Stimulated activated naive CD4-positive, alpha-beta T cell treated with Interleukin-2 at 50 U/mL for 16 hours (primary cell): ENCODE data around the gene WFIKKN2.
"Not testable (repeated sequence)": the region's sequence is repeated elsewhere in the genome, so short reads cannot be mapped to it uniquely, and the experiment has no call there.

Experiments
- DNase-seq: peaks from one replicate; lab custom pipeline; 2025; lab: John Stamatoyannopoulos, UW

Gene WFIKKN2, protein sequence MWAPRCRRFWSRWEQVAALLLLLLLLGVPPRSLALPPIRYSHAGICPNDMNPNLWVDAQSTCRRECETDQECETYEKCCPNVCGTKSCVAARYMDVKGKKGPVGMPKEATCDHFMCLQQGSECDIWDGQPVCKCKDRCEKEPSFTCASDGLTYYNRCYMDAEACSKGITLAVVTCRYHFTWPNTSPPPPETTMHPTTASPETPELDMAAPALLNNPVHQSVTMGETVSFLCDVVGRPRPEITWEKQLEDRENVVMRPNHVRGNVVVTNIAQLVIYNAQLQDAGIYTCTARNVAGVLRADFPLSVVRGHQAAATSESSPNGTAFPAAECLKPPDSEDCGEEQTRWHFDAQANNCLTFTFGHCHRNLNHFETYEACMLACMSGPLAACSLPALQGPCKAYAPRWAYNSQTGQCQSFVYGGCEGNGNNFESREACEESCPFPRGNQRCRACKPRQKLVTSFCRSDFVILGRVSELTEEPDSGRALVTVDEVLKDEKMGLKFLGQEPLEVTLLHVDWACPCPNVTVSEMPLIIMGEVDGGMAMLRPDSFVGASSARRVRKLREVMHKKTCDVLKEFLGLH

DNA sequence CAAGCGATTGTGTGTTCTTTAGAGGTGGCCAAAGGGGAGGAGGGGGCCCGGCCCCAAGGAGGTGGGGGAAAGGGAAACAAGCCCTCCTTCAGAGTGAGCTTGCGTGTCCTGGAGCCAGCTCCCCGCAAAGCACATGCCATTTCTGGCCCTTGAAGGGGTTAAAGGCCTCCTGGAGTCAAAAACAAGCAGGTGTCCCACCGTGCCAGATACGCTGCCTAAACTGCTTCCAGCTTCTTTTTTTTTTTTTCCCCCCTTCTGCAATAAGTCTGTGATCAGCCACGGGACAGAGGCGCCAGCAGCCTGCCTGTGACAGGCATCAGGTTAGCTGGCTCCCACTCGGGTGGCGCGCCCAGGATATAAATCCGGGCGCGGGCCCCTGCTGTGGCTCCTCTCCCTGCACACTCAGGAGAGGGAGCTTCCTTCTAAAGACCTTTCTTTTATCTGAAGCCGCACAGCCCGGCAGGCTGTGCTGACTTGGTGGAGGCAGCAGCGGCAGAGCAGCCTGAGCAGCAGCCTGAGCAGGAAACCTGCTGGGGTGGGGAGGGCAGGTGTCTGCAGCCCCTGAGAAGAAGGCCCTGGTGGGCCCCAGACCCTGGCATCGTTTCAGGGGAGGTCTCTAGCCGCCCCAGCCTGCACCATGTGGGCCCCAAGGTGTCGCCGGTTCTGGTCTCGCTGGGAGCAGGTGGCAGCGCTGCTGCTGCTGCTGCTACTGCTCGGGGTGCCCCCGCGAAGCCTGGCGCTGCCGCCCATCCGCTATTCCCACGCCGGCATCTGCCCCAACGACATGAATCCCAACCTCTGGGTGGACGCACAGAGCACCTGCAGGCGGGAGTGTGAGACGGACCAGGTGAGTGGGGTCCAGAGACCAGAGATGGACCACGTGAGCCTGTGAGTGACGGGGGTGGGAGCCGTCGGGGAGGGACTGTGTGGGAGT is at the start of gene WFIKKN2:
Gene WFIKKN2, plus strand, starts transcription at position 286 of the 934 bp plus-strand sequence. Its CDS starts 352 bp downstream, at position 638.
- DNase-seq = no peak

DNA sequence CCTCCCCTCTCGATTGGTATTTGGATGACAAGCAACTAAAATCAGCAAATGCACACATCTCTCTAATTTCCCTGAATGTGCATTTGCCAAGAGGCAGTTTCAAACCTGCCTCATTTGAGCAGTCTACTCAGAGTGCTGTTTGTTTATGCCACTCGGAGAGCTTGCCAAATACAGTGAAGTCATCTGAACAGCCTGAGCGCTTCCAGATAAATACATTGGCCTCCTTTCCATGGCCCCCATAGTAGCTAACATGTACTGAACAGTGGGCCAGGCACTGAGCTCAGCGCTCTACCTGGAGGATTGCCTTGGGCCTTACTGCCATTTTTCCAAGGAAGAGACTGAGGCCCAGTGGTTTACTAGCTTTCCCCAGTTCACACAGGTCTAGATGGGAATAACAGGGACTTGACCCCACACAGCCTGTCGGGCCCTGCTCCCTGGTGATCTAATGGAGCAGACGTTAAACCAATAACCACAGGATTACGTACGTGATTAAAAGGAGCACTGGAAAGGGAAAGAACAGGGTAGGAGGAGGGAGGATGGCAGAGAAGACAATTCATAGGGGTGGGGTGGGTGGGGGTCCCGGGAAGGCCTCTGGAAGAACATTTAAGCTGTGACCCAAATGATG is 49.3 kb upstream of the WFIKKN2 start:
- DNase-seq = no peak

DNA sequence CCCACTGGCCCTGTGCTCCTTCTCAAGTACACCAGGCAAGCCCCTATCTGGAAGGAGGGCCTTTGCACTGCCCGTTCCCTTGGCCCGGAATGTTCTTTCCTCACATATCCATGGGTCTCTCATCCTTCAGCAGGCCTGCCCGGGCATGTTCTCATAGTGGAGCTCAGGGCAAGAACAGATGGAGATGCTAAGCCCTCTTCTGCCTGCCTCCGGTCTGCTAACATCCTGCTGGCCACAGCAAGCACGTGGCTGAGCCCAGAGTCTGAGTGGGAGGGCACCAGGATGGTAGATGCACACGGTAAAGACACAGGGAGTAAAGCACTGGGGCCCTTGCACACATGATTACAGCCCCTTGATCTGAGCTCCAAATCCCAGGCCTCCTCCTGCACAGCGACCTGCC is 48.3 kb upstream of the WFIKKN2 start:
- DNase-seq = no peak

DNA sequence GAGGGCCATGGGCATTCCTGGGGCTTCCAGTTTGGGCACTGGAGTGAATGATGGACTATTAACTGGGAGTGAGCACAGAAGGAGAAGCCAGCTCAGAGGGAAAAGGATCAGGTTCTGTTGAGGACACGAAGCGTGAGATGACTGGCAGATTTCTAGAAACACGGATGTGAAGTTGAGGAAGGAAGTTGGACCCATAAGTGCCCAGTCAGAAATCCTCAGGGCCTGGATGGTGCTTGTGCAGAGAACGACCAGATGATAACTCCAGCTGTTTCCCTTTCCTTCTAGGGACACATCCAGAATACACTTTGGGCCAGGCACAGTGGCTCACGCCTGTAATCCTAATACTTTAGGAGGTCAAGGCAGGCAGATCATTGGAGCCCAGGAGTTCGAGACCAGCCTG is 44.8 kb upstream of the WFIKKN2 start:
- DNase-seq = no peak

DNA sequence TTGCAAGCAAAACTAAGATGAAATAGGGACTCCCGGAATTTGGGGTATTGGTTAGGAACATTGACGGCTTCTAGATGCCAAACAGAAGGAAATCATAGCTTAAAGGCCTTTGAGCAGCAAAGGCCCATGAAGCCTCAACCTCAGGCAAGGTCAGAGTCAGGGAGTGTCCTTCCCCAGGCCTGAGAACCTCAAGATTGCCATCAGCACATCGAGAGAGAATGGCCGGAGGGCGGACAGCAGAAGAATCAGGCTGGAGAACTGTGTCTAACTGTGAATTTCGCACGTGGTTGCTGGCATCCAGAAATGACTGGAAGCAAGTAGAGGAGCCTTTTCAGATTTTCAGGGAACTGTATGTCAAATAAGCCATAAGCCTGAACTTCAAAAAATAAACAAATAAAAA is 43.3 kb upstream of the WFIKKN2 start:
- DNase-seq = no peak

DNA sequence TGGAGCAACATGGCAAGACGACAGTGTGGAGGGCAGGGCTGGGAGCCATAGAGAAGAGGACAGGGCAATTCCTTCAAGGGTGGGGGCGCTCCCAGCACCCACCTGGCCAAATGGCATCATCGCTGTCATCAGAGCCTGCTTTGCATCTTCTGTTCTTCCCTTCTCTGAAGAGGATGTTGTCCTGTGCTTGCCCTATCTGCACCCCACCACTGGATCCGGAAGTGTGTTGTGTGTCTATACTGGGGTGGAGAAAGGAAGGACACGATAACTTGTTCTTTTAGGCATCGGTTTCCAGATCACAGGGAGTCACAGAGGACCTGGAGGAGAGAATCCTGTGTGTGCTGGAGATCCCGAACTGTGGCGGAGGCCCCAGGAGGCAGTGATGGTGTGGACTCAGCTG is 42.4 kb upstream of the WFIKKN2 start:
- no peak for DNase-seq

DNA sequence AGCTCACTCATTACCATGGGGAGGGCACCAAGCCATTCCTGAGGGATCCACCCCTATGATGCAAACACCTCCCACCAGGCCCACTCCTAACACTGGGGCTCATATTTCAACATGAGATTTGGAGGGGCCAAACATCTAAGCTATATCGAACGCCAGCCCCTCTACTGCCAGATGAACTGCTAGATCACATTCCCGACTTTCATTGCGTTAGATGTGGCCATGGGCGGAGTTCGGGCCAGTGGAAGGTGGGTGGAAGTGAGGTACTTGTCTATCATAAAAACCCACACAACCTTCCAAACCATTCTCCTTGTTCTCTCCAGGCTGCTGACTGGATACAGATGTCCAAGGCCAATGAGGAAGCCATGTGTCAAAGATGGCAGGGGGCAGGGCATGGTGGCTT is 41.0 kb upstream of the WFIKKN2 start:
- no peak for DNase-seq

DNA sequence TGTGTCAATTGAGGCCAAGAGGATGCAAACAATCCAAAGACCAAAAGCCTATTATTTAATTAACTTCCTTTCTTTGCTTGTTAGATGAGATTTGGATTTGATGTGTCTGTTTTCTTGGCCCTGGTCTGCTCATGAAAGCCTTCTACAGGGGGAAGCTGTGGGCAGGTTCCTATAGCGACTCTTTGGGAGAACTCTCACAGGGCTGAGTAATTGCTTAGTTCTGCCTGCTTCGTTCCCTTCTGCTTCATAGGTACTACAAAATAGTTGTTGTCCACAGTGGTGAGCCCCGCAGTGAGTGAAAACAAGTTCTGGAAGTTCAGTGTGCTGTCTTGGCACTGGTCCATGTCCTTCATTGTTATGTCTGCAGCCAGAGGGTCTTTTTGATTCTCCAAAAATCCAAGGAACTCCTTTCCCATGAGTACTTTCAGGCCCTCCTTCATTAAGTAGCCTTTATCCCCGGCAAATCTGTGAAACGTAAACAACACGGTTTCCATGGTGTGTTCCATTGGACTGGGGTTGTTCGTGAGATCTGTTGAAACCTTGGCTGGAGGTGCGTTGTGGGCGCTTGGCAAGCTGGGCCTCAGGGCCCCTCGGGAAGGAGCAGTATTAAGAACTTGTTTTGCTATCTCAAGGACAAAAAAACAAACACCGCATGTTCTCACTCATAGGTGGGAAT is 38.1 kb upstream of the WFIKKN2 start:
- no peak for DNase-seq

DNA sequence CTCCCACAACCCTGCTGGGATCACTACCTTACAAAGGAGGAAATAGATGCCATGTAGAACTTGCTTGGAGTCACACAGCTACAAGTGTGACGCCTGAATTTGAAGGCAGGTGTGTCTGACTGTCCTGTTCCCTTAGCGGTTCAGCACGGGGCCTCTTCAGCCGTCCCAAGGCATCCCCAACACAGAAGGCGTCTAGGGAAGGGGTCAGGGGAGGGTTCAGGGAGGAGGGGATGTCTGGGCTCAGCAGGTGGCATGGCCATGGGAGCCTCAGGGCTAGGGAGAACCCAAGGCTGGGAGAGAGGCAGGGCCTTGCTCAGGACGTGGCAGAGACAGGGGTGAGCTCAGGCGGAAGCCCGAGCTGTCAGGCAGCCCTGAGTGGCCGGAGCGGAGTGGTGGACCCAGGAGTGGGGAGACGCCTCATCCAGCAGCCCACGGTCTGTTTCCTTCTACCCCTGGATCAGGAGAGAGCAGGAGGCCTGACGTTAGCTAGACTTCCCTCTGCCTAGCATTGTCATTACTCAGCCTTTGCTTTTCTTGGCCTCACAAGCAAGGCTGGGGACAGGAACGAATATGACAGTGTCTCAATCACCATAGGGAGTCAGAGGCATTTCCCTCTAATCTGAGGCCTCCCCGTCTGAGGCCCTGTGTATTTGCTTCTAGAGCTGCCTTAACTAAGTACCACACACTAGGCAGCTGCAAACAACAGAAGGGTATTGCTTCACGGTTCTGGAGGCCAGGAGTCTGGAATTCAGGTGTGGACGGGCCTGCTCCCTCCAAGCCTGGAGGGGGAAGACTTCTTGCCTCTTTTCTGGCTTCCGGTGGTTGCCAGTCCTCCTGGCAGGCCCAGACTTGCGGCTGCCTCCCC is 36.7 kb upstream of the WFIKKN2 start:
- no peak for DNase-seq

DNA sequence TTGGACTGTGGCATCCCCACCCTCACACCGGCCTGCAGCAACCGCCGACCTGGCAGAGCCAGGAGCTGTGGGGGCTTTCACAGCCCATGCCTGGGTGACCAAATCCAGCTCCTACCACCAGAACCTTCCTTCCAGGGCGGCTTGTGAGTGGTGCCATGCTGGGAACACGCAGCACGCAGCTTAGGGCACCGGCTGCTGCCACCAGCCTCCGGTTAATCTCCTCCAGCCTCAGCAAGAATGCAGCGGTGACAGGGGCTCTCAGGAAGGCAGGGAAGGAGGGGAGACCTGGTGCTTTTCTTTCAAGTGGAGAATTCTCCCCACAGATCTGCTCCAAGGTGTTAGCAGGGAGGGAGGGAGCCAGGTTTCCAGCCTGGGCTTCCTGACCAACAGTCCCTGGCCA is 35.8 kb upstream of the WFIKKN2 start:
- DNase-seq = no peak

DNA sequence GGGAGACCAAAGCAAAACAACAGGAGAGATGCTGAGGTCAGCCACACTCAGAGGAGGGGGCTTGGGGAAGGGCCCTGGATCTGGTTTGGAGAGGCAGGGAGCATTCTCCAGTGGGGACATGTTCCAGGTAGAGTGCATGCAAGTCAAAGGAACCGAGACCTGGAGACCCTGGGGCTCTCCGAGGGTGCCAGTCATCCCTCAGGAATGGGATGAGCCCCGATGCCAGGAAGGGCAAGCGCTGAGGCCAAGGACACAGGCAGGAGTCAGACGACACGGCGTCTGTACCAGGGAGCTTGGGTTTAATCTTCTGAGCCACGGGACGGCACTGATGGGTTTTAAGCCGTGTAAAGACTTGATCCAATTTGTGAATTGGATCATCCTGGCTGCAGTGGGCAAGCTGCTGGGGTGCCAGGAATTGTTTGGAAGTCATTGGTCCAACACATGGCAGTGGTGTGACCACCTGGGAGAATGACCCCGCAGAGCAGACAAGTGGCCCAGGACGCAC is 35.1 kb upstream of the WFIKKN2 start:
- no peak for DNase-seq

DNA sequence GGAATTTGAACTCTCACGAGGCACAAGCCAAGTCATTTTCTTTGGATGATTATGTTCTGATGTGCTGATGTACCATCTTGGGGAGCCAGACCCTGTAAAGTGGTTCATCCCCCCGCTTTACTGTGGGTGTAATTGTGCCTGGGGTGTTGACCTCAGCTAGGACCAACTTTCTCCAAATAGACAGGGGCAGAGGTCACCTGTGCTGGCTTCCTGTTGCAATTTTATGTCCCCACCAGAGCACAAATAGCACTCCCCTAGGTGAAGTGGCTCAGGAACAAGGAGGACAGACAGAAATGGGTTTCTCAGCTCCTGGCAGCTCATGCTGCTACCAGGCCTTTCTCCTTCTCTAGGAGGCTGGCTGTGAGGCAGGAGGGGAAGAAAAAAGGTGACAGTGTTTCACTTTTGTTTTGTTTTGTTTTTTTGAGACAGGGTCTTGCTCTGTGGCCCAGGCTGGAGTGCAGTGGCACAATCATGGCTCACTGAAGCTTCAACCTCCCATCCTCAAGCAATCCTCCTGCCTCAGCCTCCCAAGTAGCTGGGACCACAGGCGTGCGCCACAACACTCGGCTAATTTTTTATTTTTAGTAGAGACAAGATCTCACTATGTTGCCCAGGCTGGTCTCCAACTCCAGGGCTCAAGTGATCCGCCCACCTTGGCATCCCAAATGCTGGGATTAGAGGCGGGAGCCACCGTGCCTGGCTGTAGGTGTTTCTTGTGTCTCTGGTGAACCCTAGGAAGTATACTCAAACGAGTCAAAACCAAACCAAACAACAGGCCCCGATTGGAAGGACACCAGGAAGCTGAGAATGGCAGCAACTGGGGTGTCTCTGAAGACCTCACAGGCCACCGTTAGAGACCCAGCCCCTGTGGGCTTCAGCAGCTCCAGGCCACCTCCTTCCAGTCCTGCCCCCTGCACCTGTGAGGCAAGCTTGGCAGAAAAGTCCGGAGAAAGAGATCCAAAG is 32.5 kb upstream of the WFIKKN2 start:
- no peak for DNase-seq

DNA sequence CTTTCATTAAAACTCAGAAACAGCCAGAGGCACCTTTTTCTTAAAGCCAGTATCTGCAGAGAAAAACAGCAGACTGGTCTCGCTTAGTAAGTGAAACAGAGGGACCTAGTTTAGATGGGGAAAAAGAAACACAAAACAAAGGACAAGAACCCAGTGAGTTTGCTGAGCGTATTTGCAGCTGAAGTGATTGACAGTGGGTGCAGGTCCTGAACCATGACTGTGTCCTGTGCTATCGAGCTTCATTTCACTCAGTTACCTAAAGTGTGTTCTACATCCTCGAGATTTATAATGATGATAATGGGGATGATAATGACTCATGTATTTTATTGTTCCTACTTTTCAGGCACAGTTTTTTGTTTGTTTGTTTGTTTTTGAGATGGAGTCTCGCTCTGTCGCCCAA is 31.7 kb upstream of the WFIKKN2 start:
- DNase-seq = no peak

DNA sequence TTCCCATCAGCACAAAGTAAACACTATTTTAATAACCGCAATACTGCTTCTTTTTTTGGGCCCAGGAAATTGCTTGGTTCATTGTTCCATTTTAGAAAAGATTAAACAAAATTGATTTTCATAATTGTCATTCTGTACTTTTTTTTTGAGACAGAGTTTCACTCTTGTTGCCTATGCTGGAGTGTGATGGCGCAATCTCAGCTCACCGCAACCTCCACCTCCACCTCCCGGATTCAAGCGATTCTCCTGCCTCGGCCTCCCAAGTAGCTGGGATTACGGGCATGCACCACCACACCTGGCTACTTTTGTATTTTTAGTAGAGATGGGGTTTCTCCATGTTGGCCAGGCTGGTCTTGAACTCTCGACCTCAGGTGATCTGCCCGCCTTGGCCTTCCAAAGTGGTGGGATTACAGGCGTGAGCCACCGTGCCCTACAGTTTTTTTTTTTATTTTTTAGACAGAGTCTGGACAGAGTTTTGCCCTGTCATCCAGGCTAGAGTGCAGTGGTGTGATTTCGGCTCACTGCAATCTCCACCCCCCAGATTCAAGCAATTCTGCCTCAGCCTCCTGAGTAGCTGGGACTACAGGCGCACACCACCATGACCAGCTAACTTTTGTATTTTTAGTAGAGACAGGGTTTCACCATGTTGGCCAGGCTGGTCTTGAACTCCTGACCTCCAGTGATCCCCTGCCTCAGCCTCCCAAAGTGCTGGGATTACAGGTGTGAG is 30.5 kb upstream of the WFIKKN2 start:
- DNase-seq = not testable (repeated sequence)

DNA sequence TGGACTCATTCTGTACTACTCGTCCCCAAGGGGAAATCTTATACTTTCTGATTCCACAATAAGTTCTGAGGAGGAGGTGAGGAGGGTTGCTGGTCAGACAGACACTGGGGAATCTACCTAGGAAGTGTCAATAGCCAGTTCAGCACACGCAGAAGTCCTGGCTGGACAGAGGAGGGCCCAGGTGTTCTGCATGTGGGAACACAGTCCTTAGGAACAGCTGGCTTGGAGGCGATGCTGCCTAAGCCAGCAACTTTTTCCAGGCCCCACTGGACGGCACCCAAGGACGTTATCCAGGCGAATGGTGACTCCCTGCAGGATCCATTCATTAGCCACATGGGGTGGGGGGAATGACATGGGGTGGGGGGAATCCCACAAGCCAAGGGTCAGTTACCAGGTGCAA is 29.9 kb upstream of the WFIKKN2 start:
- no peak for DNase-seq

DNA sequence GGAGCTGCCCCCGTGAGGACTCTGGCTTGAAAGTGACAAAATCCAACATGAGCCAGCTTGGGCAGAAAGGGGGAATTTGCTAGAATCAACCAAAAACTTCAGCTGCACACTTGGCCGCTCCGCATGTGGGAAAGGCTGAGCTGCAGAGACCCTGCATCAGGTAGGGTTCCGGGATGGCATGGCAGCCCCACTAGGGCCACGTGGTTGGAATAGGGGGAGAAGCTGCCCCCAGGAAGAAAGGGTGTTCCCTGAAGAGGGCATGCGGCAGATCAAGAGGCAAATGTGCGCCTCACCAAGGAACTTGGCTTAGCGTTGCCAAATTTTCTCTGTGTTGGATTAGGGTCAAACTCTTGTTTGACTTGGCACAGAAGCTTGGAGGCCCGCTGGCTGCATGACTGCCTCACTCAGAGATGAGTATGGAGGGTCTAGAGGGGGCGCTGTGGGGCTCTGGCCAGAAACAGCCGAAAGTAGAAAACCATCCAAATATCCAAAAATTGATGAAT is 29.2 kb upstream of the WFIKKN2 start:
- DNase-seq = no peak

DNA sequence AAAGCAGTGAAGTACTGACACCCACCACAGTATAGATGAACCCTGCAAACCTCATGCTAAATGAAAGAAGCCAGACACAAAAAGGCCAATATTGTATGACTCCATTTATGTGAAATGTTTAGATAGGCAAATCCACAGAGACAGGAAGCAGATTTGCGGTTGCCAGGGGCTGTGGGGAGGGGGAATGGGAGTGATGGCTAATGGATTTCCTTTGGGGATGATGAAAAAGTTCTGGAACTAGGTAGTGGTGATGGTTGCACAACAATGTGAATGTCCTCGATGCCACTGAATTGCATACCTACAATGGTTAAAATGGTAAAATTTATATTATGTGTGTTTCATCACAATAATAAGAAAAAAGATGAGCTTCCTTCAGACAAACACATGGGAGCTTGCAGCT is 28.4 kb upstream of the WFIKKN2 start:
- DNase-seq = no peak

DNA sequence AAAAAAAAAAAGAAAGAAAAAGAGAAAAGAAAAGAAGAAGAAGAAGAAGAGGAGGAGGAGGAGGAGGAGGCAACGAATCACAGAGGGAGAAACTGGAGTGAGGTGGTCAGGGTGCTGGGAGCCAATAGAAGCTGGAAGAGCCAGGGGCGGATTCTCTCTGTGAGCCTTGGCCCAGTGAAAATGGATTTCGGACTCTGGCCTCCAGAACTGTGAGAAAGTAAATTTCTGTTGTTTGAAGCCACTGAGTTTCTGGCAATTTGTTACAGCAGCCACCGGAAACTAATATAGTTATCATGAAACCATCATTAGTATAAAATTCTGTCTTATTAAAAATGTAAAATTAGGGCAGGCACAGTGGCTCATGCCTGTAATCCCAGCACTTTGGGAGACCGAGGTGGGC is 27.7 kb upstream of the WFIKKN2 start:
- DNase-seq = no peak
